ENCODE data around the gene CALML3. TPM values are rescaled to one million over a fixed set of nuclear protein-coding genes. Genes with fewer than 3 reads are reported as not detected.

The CALML3 gene
- total RNA-seq, 1 donor from 2014 or later, result not detected

DNA sequence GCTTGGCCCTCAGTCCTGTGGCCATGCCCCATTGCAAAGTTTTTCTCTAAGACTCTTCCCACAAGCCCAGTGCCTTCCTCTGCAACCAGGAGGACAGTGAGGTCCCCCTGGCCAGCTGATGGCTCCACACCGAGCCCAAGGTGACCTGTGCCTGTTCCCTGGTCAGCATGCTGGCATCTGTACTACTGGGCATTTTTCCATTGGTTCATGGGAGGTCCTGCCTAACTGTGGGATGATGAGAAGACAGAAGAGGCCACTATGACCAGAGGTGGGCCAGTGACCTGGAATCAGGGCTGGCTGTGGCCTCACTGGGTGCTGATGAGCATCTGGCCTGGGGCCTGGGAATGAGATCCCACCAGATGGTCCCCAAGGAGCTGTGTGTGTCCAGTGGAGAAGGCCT, 20.2 kb downstream of the CALML3 start:
- Histone ChIP-seq H3K36me3 (no peaks in the 10 kb centered on the region), H3K27me3 (ENCODE audit: low read depth) (no peaks in the 10 kb centered on the region), H3K4me1 (peaks cover 36% of the 10 kb centered on the region), H3K4me3 (no peak overlapping the region), H3K9me3 (replicated peaks) (peaks cover 34% of the 10 kb centered on the region), H3K27ac (replicated peaks) (peak overlapping the region; percentile 67)
- TF ChIP-seq CTCF (IDR thresholded peaks at IDR 0.05; ENCODE audit: borderline replicate concordance), result no peak
- DNase-seq, result no peak
- intact Hi-C loops (cut with micrococcal nuclease), result no loop called here

GRCh38 chr10:5545426-5545777, 20.6 kb downstream of the CALML3 start:
- TF ChIP-seq CTCF (IDR thresholded peaks at IDR 0.05; ENCODE audit: borderline replicate concordance), result no peak
- intact Hi-C loops (cut with micrococcal nuclease), result no loop called here
- Histone ChIP-seq H3K4me1 (peaks cover 36% of the 10 kb centered on the region), H3K27me3 (ENCODE audit: low read depth) (no peaks in the 10 kb centered on the region), H3K4me3 (no peak overlapping the region), H3K9me3 (replicated peaks) (peaks cover 34% of the 10 kb centered on the region), H3K27ac (replicated peaks) (peak overlapping the region; percentile 67), H3K36me3 (no peaks in the 10 kb centered on the region)
- DNase-seq, result no peak

GRCh38 chr10:5545778-5546710, 21.3 kb downstream of the CALML3 start:
- Histone ChIP-seq H3K27me3 (ENCODE audit: low read depth) (no peaks in the 10 kb centered on the region), H3K27ac (replicated peaks) (peak overlapping the region; percentile 67), H3K4me1 (peaks cover 36% of the 10 kb centered on the region), H3K4me3 (no peak overlapping the region), H3K9me3 (replicated peaks) (peaks cover 33% of the 10 kb centered on the region), H3K36me3 (no peaks in the 10 kb centered on the region)
- intact Hi-C loops (cut with micrococcal nuclease), result no loop called here
- no peak for TF ChIP-seq CTCF (IDR thresholded peaks at IDR 0.05; ENCODE audit: borderline replicate concordance)
- peak; percentile 50 for DNase-seq

DNA sequence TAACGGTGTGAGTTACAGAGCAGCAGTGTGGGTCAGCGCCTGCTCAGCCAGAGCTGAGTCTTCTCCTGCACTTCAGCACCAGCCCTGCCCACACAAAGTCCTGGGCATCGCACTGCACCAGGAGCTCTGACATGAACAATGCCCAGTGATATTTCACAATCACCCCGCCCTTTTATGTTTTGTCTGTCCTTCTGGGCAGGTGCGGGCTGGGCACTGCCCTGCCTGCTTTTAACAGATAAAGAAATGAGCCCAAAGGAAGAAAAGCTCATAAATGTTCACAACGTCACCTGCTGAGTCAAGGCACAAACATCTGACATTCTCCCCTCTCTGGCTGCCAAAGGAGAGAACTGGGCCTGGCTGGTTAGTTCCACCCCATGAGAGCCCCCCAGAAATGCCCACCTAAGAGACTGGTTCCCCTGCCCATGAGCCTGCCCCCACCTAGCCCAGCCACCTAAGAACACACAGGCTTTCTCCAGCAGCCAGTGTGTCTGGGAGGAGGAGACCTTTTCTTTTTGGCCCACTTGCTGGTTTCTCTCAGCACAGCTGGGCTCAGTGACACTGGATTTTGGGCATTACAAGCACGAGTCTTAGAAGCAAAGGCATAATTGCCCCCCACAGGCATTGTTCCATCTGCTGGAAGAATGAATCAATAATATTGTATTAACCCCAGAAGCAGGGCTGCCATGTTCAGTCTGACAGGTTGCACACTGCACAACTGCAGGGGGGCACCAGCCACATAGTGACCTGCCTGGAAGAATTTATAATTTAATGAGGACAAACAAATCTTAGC, 22.3 kb downstream of the CALML3 start:
- Histone ChIP-seq H3K4me1 (peaks cover 36% of the 10 kb centered on the region), H3K4me3 (no peak overlapping the region), H3K36me3 (no peaks in the 10 kb centered on the region), H3K27ac (replicated peaks) (peak overlapping the region; percentile 79), H3K9me3 (replicated peaks) (peaks cover 22% of the 10 kb centered on the region), H3K27me3 (ENCODE audit: low read depth) (no peaks in the 10 kb centered on the region)
- intact Hi-C loops (cut with micrococcal nuclease), result no loop called here
- DNase-seq, result peak; percentile 5
- no peak for TF ChIP-seq CTCF (IDR thresholded peaks at IDR 0.05; ENCODE audit: borderline replicate concordance)

GRCh38 chr10:5547681-5547930, 22.8 kb downstream of the CALML3 start:
- intact Hi-C loops (cut with micrococcal nuclease), result no loop called here
- peak overlapping the region; percentile 48 for H3K4me3 ChIP-seq
- H3K36me3 ChIP-seq, result no peaks in the 10 kb centered on the region
- peaks cover 17% of the 10 kb centered on the region for H3K9me3 ChIP-seq (replicated peaks)
- peaks cover 36% of the 10 kb centered on the region for H3K4me1 ChIP-seq
- TF ChIP-seq CTCF (IDR thresholded peaks at IDR 0.05; ENCODE audit: borderline replicate concordance), result no peak
- H3K27me3 ChIP-seq (ENCODE audit: low read depth), result no peaks in the 10 kb centered on the region
- DNase-seq, result no peak
- H3K27ac ChIP-seq (replicated peaks), result peak overlapping the region; percentile 79

All from left ventricle myocardium inferior (tissue), 1 donor.